Prostate gland (tissue), 2 donors: ENCODE data around the gene RNU7-1.

ENCODE experiments used
- POLR2A ChIP-seq: fragments of 450-650 bp; IDR thresholded peaks from one replicate; pipeline ENCODE4 v1.6.1; 2016; ENCODE audit warnings: antibody characterized with exemption, mild to moderate bottlenecking
- TF ChIP-seq, protein P1 (sequence below), 4 experiments: fragments of 200-600 bp in 2 of 4; fragments of 450-650 bp in 2 of 4; sonication (generic) in 2 of 4; IDR thresholded peaks; 1 replicate in 3 of 4; 2 replicates in 1 of 4; pipeline ENCODE4 v1.5.1; 2016 to 2019; ENCODE audit warnings: antibody characterized with exemption in 4 of 4, mild to moderate bottlenecking in 2 of 4, moderate library complexity in 2 of 4

DNA sequence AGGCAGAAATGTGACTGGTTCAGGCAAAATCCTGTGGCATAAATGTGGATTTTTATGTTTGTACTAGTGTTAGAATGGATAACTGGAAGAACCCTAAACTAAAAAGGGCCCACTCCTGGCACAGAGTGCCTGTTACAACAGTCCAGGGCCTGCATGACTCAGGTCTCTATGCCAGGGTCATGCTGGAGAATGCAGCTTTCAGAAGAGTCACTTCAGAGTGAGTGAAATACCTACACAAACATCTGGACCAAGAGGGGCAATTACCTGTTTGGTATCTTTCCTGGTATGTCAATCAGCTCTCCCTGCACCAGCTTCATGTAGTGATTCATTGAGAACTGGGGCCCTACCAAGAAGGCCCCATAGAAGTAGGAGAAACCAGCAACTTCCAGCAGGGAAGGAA is 37.1 kb downstream of the RNU7-1 start:
- no peak for TF ChIP-seq POLR2A
- TF ChIP-seq, protein P1, sequence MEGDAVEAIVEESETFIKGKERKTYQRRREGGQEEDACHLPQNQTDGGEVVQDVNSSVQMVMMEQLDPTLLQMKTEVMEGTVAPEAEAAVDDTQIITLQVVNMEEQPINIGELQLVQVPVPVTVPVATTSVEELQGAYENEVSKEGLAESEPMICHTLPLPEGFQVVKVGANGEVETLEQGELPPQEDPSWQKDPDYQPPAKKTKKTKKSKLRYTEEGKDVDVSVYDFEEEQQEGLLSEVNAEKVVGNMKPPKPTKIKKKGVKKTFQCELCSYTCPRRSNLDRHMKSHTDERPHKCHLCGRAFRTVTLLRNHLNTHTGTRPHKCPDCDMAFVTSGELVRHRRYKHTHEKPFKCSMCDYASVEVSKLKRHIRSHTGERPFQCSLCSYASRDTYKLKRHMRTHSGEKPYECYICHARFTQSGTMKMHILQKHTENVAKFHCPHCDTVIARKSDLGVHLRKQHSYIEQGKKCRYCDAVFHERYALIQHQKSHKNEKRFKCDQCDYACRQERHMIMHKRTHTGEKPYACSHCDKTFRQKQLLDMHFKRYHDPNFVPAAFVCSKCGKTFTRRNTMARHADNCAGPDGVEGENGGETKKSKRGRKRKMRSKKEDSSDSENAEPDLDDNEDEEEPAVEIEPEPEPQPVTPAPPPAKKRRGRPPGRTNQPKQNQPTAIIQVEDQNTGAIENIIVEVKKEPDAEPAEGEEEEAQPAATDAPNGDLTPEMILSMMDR (IDR thresholded peaks at IDR 0.05), result no peak
